MM.1S (cell line): ENCODE results near the gene MPG.

Source experiments
- DNase-seq: peaks from one replicate; pipeline ENCODE4 v3.0.0-alpha.2; 2015
- H2AFZ ChIP-seq: fragments of 300-600 bp; sonication (generic); 2 replicates; pipeline ENCODE4 v1.6.0; 2016; ENCODE audit warnings: antibody characterized with exemption, low read length
- H3F3A ChIP-seq: fragments of 300-600 bp; sonication (generic); 2 replicates; pipeline ENCODE4 v1.6.1; 2016; ENCODE audit warnings: mild to moderate bottlenecking, antibody characterized with exemption, low read length, moderate library complexity, mixed read lengths; ENCODE audit not compliant: insufficient read depth
- H3K27ac ChIP-seq: fragments of 300-600 bp; sonication (generic); 2 replicates; pipeline ENCODE4 v1.5.1; 2016; ENCODE audit warnings: mild to moderate bottlenecking, low read length
- H3K27me3 ChIP-seq: fragments of 300-600 bp; sonication (generic); replicated peaks from 2 replicates; pipeline ENCODE4 v1.6.0; 2016; ENCODE audit warnings: low read length; ENCODE audit not compliant: insufficient read depth
- H3K36me3 ChIP-seq: fragments of 300-600 bp; sonication (generic); replicated peaks from 2 replicates; pipeline ENCODE4 v1.6.1; 2016; ENCODE audit warnings: mild to moderate bottlenecking, low read length, mixed read lengths; ENCODE audit not compliant: insufficient read depth
- H3K4me1 ChIP-seq: fragments of 300-600 bp; sonication (generic); 2 replicates; pipeline ENCODE4 v1.6.1; 2016; ENCODE audit warnings: low read length, mixed read lengths
- H3K4me2 ChIP-seq: fragments of 300-600 bp; sonication (generic); 2 replicates; pipeline ENCODE4 v1.6.0; 2016; ENCODE audit warnings: low read depth, low read length
- H3K4me3 ChIP-seq: fragments of 300-600 bp; sonication (generic); 2 replicates; pipeline ENCODE4 v1.5.1; 2016; ENCODE audit warnings: low read length, mixed read lengths
- H3K79me2 ChIP-seq: fragments of 300-600 bp; sonication (generic); 2 replicates; pipeline ENCODE4 v1.6.1; 2016; ENCODE audit warnings: mixed run types, low read length, mixed read lengths
- H3K9ac ChIP-seq: fragments of 300-600 bp; sonication (generic); 2 replicates; pipeline ENCODE4 v1.6.1; 2016; ENCODE audit warnings: low read length, mixed read lengths
- H3K9me2 ChIP-seq: fragments of 300-600 bp; sonication (generic); replicated peaks from 2 replicates; pipeline ENCODE4 v1.6.1; 2016; ENCODE audit warnings: mild to moderate bottlenecking, low read length, mixed read lengths; ENCODE audit not compliant: insufficient read depth
- H3K9me3 ChIP-seq: fragments of 300-600 bp; sonication (generic); replicated peaks from 2 replicates; pipeline ENCODE4 v1.6.1; 2016; ENCODE audit warnings: mild to moderate bottlenecking, low read length, mixed read lengths; ENCODE audit not compliant: insufficient read depth
- H4K20me1 ChIP-seq: fragments of 300-600 bp; sonication (generic); 2 replicates; pipeline ENCODE4 v1.6.1; 2016; ENCODE audit warnings: mild to moderate bottlenecking, low read length, moderate library complexity, mixed read lengths; ENCODE audit not compliant: insufficient read depth
- CTCF ChIP-seq: fragments of 300-600 bp; sonication (generic); IDR thresholded peaks from 2 replicates; pipeline ENCODE4 v1.5.1; 2016; ENCODE audit warnings: antibody characterized with exemption, low read length, mixed read lengths
- EZH2 ChIP-seq: fragments of 300-600 bp; sonication (generic); optimal IDR thresholded peaks from 2 replicates; pipeline ENCODE3; 2017; ENCODE audit warnings: low read depth, mild to moderate bottlenecking, antibody characterized with exemption, low read length, mixed read lengths
- EZH2phosphoT487 ChIP-seq: fragments of 300-600 bp; sonication (generic); IDR thresholded peaks from 2 replicates; pipeline ENCODE4 v1.6.1; 2018; ENCODE audit warnings: antibody characterized with exemption, low read length

Gene MPG

GRCh38 chr16:130533-131173 is 52.6 kb downstream of the MPG start:
- H3K9ac ChIP-seq: no peak overlapping the region
- no peak for DNase-seq
- H3K9me3 ChIP-seq: no peaks in the 10 kb centered on the region
- no peaks in the 10 kb centered on the region for H3K4me1 ChIP-seq
- no peaks in the 10 kb centered on the region for H3F3A ChIP-seq
- H3K27me3 ChIP-seq: no peaks in the 10 kb centered on the region
- H4K20me1 ChIP-seq: no peaks in the 10 kb centered on the region
- TF ChIP-seq EZH2 (no peak), EZH2phosphoT487 (no peak), CTCF (no peak)
- peaks cover 45% of the 10 kb centered on the region for H3K79me2 ChIP-seq
- H3K4me2 ChIP-seq: no peak overlapping the region
- H3K36me3 ChIP-seq: no peaks in the 10 kb centered on the region
- no peak overlapping the region for H2AFZ ChIP-seq
- H3K9me2 ChIP-seq: no peaks in the 10 kb centered on the region
- no peak overlapping the region for H3K27ac ChIP-seq
- no peak overlapping the region for H3K4me3 ChIP-seq

GRCh38 chr16:132120-132519 is 54.1 kb downstream of the MPG start:
- peaks cover 57% of the 10 kb centered on the region for H3K79me2 ChIP-seq
- H3K27ac ChIP-seq: no peak overlapping the region

GRCh38 chr16:133716-134115 is 55.7 kb downstream of the MPG start:
- Histone ChIP-seq H3K79me2 (peaks cover 67% of the 10 kb centered on the region), H3K36me3 (no peaks in the 10 kb centered on the region), H3K4me2 (no peak overlapping the region), H3K4me3 (no peak overlapping the region), H4K20me1 (no peaks in the 10 kb centered on the region), H3K27me3 (no peaks in the 10 kb centered on the region), H2AFZ (no peak overlapping the region), H3K9ac (no peak overlapping the region), H3K9me2 (no peaks in the 10 kb centered on the region), H3F3A (no peaks in the 10 kb centered on the region; the same call in 1 of the 2 replicates), H3K27ac (no peak overlapping the region), H3K4me1 (no peaks in the 10 kb centered on the region), H3K9me3 (no peaks in the 10 kb centered on the region)
- no peak for DNase-seq
- TF ChIP-seq CTCF: no peak
- no peak for TF ChIP-seq EZH2
- no peak for TF ChIP-seq EZH2phosphoT487

More at GRCh38 chr16:132120-132519, 54.1 kb downstream of the MPG start:
- no peaks in the 10 kb centered on the region for H3K9me3 ChIP-seq
- H3K4me1 ChIP-seq: no peaks in the 10 kb centered on the region
- H3K36me3 ChIP-seq: no peaks in the 10 kb centered on the region
- no peak overlapping the region for H2AFZ ChIP-seq
- TF ChIP-seq CTCF (no peak), EZH2phosphoT487 (no peak), EZH2 (no peak)
- no peak overlapping the region for H3K4me3 ChIP-seq
- H3K9me2 ChIP-seq: no peaks in the 10 kb centered on the region
- H3F3A ChIP-seq: no peaks in the 10 kb centered on the region; the same call in 1 of the 2 replicates
- no peaks in the 10 kb centered on the region for H3K27me3 ChIP-seq
- H4K20me1 ChIP-seq: no peaks in the 10 kb centered on the region
- H3K9ac ChIP-seq: no peak overlapping the region
- no peak for DNase-seq
- H3K4me2 ChIP-seq: no peak overlapping the region
